Thoracic aorta (tissue), 2 donors: ENCODE results near the gene GOLGA2. TPM values are rescaled to one million over a fixed set of nuclear protein-coding genes. Genes with fewer than 3 reads are reported as not detected.
A peak's percentile ranks its signal among the peaks of the same experiment; 100 is the strongest.

Experiments used
- ATAC-seq: fragments of 150-250 bp; one replicate; pipeline ENCODE4 v1.8.0; 2017; ENCODE audit warnings: low read depth; ENCODE audit not compliant: insufficient number of reproducible peaks, low FRiP score
- DNase-seq: peaks from one replicate; pipeline ENCODE4 v3.0.0-alpha.2; 2020; ENCODE audit warnings: low spot score
- H3K27ac ChIP-seq, 2 donors: fragments of 200-600 bp; sonication (generic); 1 replicate in 1 of 2; 2 replicates in 1 of 2; pipeline ENCODE4 v1.5.1; 2016; ENCODE audit warnings: mild to moderate bottlenecking in 2 of 2, moderate library complexity in 2 of 2
- H3K27me3 ChIP-seq: fragments of 200-600 bp; sonication (generic); replicated peaks from 2 replicates; pipeline ENCODE4 v1.6.0; 2016; ENCODE audit warnings: mild to moderate bottlenecking; ENCODE audit not compliant: insufficient read depth
- H3K36me3 ChIP-seq: fragments of 200-600 bp; sonication (generic); one replicate; pipeline ENCODE4 v1.5.1; 2016
- H3K4me1 ChIP-seq, 2 donors: fragments of 200-600 bp; sonication (generic); 1 replicate in 1 of 2; 2 replicates in 1 of 2; pipeline versions ENCODE4 v1.5.1 to v1.6.0; 2016; ENCODE audit warnings: low read depth in 2 of 2, mild to moderate bottlenecking in 1 of 2; ENCODE audit not compliant: control insufficient read depth in 1 of 2
- H3K4me3 ChIP-seq: fragments of 200-600 bp; sonication (generic); 2 replicates; pipeline ENCODE4 v1.5.1; 2016; ENCODE audit warnings: mild to moderate bottlenecking
- H3K9me3 ChIP-seq: fragments of 200-600 bp; sonication (generic); 2 replicates; pipeline ENCODE4 v1.5.1; 2016
- CTCF ChIP-seq: fragments of 200-600 bp; sonication (generic); IDR thresholded peaks from one replicate; pipeline ENCODE4 v1.5.1; 2019; ENCODE audit warnings: antibody characterized with exemption
- total RNA-seq, 2 donors: library from RNA; depleted of rRNA; stranded (reverse); fragments of >200 nt; gene quantifications; one replicate each; pipeline versions ENCODE4 v1.1.0 to v1.2.3, GENCODE V29; 2016

Gene GOLGA2
- total RNA-seq, 2 donors from 2014 or later: 115 to 141 TPM

- DNase-seq: no peak
- ATAC-seq: no peak
- H3K27me3 ChIP-seq: no peaks in the 10 kb centered on the region
Observed at GRCh38 chr9:128252317-128253139, 23.3 kb downstream of the GOLGA2 start.

GRCh38 chr9:128251732-128252100 is 24.1 kb downstream of the GOLGA2 start:
- no peaks in the 10 kb centered on the region for H3K9me3 ChIP-seq
- no peak overlapping the region for H3K27ac ChIP-seq
- H3K36me3 ChIP-seq: peaks cover under 1% of the 10 kb centered on the region
- ATAC-seq (no peak), DNase-seq (no peak)
- no peak overlapping the region for H3K4me3 ChIP-seq
- TF ChIP-seq CTCF: no peak
- peaks cover 0 to 5% of the 10 kb centered on the region in 2 donors for H3K4me1 ChIP-seq
- no peaks in the 10 kb centered on the region for H3K27me3 ChIP-seq

More at GRCh38 chr9:128252317-128253139, 23.3 kb downstream of the GOLGA2 start:
- Histone ChIP-seq H3K4me1 (peaks cover 0 to 5% of the 10 kb centered on the region in 2 donors), H3K36me3 (peaks cover 8% of the 10 kb centered on the region), H3K4me3 (no peak overlapping the region), H3K27ac (no peak overlapping the region), H3K9me3 (no peaks in the 10 kb centered on the region)
- no peak for TF ChIP-seq CTCF

- Histone ChIP-seq H3K36me3 (no peaks in the 10 kb centered on the region), H3K4me3 (peak overlapping the region; percentile 57), H3K9me3 (no peaks in the 10 kb centered on the region), H3K27me3 (no peaks in the 10 kb centered on the region), H3K4me1 (peaks cover 0 to 5% of the 10 kb centered on the region in 2 donors), H3K27ac (no peak overlapping the region)
- no peak for DNase-seq
- ATAC-seq: no peak
- TF ChIP-seq CTCF: no peak
Observed at GRCh38 chr9:128250839-128251731, 24.7 kb downstream of the GOLGA2 start.

- H3K4me3 ChIP-seq: peak overlapping the region; percentile 57
- TF ChIP-seq CTCF: no peak
Observed at GRCh38 chr9:128249908-128250838, 25.6 kb downstream of the GOLGA2 start.

More at GRCh38 chr9:128249908-128250838, 25.6 kb downstream of the GOLGA2 start:
- no peaks in the 10 kb centered on the region for H3K27me3 ChIP-seq
- H3K27ac ChIP-seq: no peak overlapping the region
- H3K4me1 ChIP-seq: peaks cover 0 to 5% of the 10 kb centered on the region in 2 donors
- DNase-seq: no peak
- ATAC-seq: no peak
- no peaks in the 10 kb centered on the region for H3K9me3 ChIP-seq
- no peaks in the 10 kb centered on the region for H3K36me3 ChIP-seq
